Parathyroid adenoma (tissue), 2 donors: ENCODE measurements around the gene KCNH5.

Source experiments
- H2AFZ ChIP-seq: fragments of 300-600 bp; sonication (generic); one replicate; pipeline ENCODE4 v1.7.0; 2017; ENCODE audit warnings: antibody characterized with exemption, mild to moderate bottlenecking
- H3K27ac ChIP-seq: fragments of 300-600 bp; sonication (generic); one replicate; pipeline ENCODE4 v1.7.0; 2017
- H3K27me3 ChIP-seq: fragments of 300-600 bp; sonication (generic); one replicate; pipeline ENCODE4 v1.7.0; 2017; ENCODE audit warnings: low read length; ENCODE audit not compliant: control insufficient read depth, insufficient read depth
- H3K36me3 ChIP-seq: fragments of 300-600 bp; sonication (generic); one replicate; pipeline ENCODE4 v1.7.0; 2017; ENCODE audit warnings: low read length; ENCODE audit not compliant: control insufficient read depth, insufficient read depth
- H3K4me1 ChIP-seq: fragments of 300-600 bp; sonication (generic); one replicate; pipeline ENCODE4 v1.7.0; 2017; ENCODE audit warnings: control low read depth
- H3K4me2 ChIP-seq: fragments of 300-600 bp; sonication (generic); one replicate; pipeline ENCODE4 v1.7.0; 2017; ENCODE audit warnings: low read length
- H3K4me3 ChIP-seq: fragments of 300-600 bp; sonication (generic); one replicate; pipeline ENCODE4 v1.7.0; 2017; ENCODE audit warnings: low read depth, low read length
- H3K79me2 ChIP-seq: fragments of 300-600 bp; sonication (generic); one replicate; pipeline ENCODE4 v1.7.0; 2017; ENCODE audit warnings: control low read depth
- H3K9ac ChIP-seq: fragments of 300-600 bp; sonication (generic); one replicate; pipeline ENCODE4 v1.7.0; 2017; ENCODE audit warnings: mild to moderate bottlenecking
- H3K9me3 ChIP-seq: fragments of 300-600 bp; sonication (generic); one replicate; pipeline ENCODE4 v1.7.0; 2017; ENCODE audit warnings: low read length; ENCODE audit not compliant: control insufficient read depth
- CTCF ChIP-seq: fragments of 300-600 bp; sonication (generic); IDR thresholded peaks from one replicate; pipeline ENCODE4 v1.7.0; 2017; ENCODE audit warnings: antibody characterized with exemption, mild to moderate bottlenecking
- donor health status: primary hyperparathyroidism.

The KCNH5 gene

GRCh38 chr14:62896932-62897456 lies 148.3 kb downstream of the KCNH5 start:
- no peak for TF ChIP-seq CTCF
- no peak overlapping the region for H3K27ac ChIP-seq
- H3K4me3 ChIP-seq: no peak overlapping the region

GRCh38 chr14:62894736-62895135 lies 150.5 kb downstream of the KCNH5 start:
- no peak overlapping the region for H2AFZ ChIP-seq
- no peak for TF ChIP-seq CTCF
- no peaks in the 10 kb centered on the region for H3K27me3 ChIP-seq
- H3K4me2 ChIP-seq: no peak overlapping the region
- no peaks in the 10 kb centered on the region for H3K36me3 ChIP-seq
- H3K79me2 ChIP-seq: no peaks in the 10 kb centered on the region
- H3K4me1 ChIP-seq: no peaks in the 10 kb centered on the region
- H3K9ac ChIP-seq: no peak overlapping the region
- H3K4me3 ChIP-seq: no peak overlapping the region
- H3K27ac ChIP-seq: no peak overlapping the region
- no peaks in the 10 kb centered on the region for H3K9me3 ChIP-seq

More at GRCh38 chr14:62896932-62897456, 148.3 kb downstream of the KCNH5 start:
- Histone ChIP-seq H2AFZ (no peak overlapping the region), H3K36me3 (no peaks in the 10 kb centered on the region), H3K9me3 (no peaks in the 10 kb centered on the region), H3K79me2 (no peaks in the 10 kb centered on the region), H3K9ac (no peak overlapping the region), H3K4me2 (no peak overlapping the region), H3K27me3 (no peaks in the 10 kb centered on the region), H3K4me1 (no peaks in the 10 kb centered on the region)

- Histone ChIP-seq H2AFZ (no peak overlapping the region), H3K9ac (no peak overlapping the region), H3K36me3 (no peaks in the 10 kb centered on the region), H3K79me2 (no peaks in the 10 kb centered on the region), H3K4me3 (no peak overlapping the region), H3K27ac (no peak overlapping the region), H3K27me3 (no peaks in the 10 kb centered on the region), H3K9me3 (no peaks in the 10 kb centered on the region), H3K4me2 (no peak overlapping the region), H3K4me1 (no peaks in the 10 kb centered on the region)
- TF ChIP-seq CTCF: no peak
Measured at GRCh38 chr14:62889364-62889763, 155.9 kb downstream of the KCNH5 start.

- no peaks in the 10 kb centered on the region for H3K36me3 ChIP-seq
- H3K4me1 ChIP-seq: no peaks in the 10 kb centered on the region
- TF ChIP-seq CTCF: no peak
- H3K4me3 ChIP-seq: no peak overlapping the region
- no peak overlapping the region for H2AFZ ChIP-seq
- no peak overlapping the region for H3K9ac ChIP-seq
- no peaks in the 10 kb centered on the region for H3K79me2 ChIP-seq
- no peaks in the 10 kb centered on the region for H3K9me3 ChIP-seq
- H3K27ac ChIP-seq: no peak overlapping the region
- no peaks in the 10 kb centered on the region for H3K27me3 ChIP-seq
- no peak overlapping the region for H3K4me2 ChIP-seq
Measured at GRCh38 chr14:62886461-62886860, 158.8 kb downstream of the KCNH5 start.

- Histone ChIP-seq H3K4me1 (no peaks in the 10 kb centered on the region), H3K9ac (no peak overlapping the region), H3K27me3 (no peaks in the 10 kb centered on the region), H3K9me3 (no peaks in the 10 kb centered on the region), H2AFZ (no peak overlapping the region), H3K36me3 (no peaks in the 10 kb centered on the region), H3K4me2 (no peak overlapping the region), H3K4me3 (no peak overlapping the region), H3K27ac (no peak overlapping the region), H3K79me2 (no peaks in the 10 kb centered on the region)
- no peak for TF ChIP-seq CTCF
Measured at GRCh38 chr14:62885451-62885850, 159.8 kb downstream of the KCNH5 start.
